Thoracic aorta (tissue), 2 donors: ENCODE results near the gene LDLRAD3. TPM values are rescaled to one million over a fixed set of nuclear protein-coding genes. Genes with fewer than 3 reads are reported as not detected.

Experiments used
- ATAC-seq: fragments of 150-250 bp; one replicate; pipeline ENCODE4 v1.8.0; 2017; ENCODE audit warnings: low read depth; ENCODE audit not compliant: insufficient number of reproducible peaks, low FRiP score
- DNase-seq: peaks from one replicate; pipeline ENCODE4 v3.0.0-alpha.2; 2020; ENCODE audit warnings: low spot score
- H3K27ac ChIP-seq, 2 donors: fragments of 200-600 bp; sonication (generic); 1 replicate in 1 of 2; 2 replicates in 1 of 2; pipeline ENCODE4 v1.5.1; 2016; ENCODE audit warnings: mild to moderate bottlenecking in 2 of 2, moderate library complexity in 2 of 2
- H3K27me3 ChIP-seq: fragments of 200-600 bp; sonication (generic); replicated peaks from 2 replicates; pipeline ENCODE4 v1.6.0; 2016; ENCODE audit warnings: mild to moderate bottlenecking; ENCODE audit not compliant: insufficient read depth
- H3K36me3 ChIP-seq: fragments of 200-600 bp; sonication (generic); one replicate; pipeline ENCODE4 v1.5.1; 2016
- H3K4me1 ChIP-seq, 2 donors: fragments of 200-600 bp; sonication (generic); 1 replicate in 1 of 2; 2 replicates in 1 of 2; pipeline versions ENCODE4 v1.5.1 to v1.6.0; 2016; ENCODE audit warnings: low read depth in 2 of 2, mild to moderate bottlenecking in 1 of 2; ENCODE audit not compliant: control insufficient read depth in 1 of 2
- H3K4me3 ChIP-seq: fragments of 200-600 bp; sonication (generic); 2 replicates; pipeline ENCODE4 v1.5.1; 2016; ENCODE audit warnings: mild to moderate bottlenecking
- H3K9me3 ChIP-seq: fragments of 200-600 bp; sonication (generic); 2 replicates; pipeline ENCODE4 v1.5.1; 2016
- total RNA-seq, 2 donors: library from RNA; depleted of rRNA; stranded (reverse); fragments of >200 nt; gene quantifications; one replicate each; pipeline versions ENCODE4 v1.1.0 to v1.2.3, GENCODE V29; 2016
- TF ChIP-seq, protein P1 (sequence below): fragments of 200-600 bp; sonication (generic); IDR thresholded peaks from one replicate; pipeline ENCODE4 v1.5.1; 2019; ENCODE audit warnings: antibody characterized with exemption

The LDLRAD3 gene
- total RNA-seq, 2 donors from 2014 or later, result 6.1 to 17.2 TPM

GRCh38 chr11:36131721-36132397 lies 188.0 kb downstream of the LDLRAD3 start:
- DNase-seq (no peak), ATAC-seq (no peak)
- Histone ChIP-seq H3K27ac (no peak overlapping the region), H3K27me3 (no peaks in the 10 kb centered on the region), H3K4me3 (no peak overlapping the region), H3K9me3 (no peaks in the 10 kb centered on the region), H3K36me3 (no peaks in the 10 kb centered on the region), H3K4me1 (no peaks in the 10 kb centered on the region)
- TF ChIP-seq, protein P1, sequence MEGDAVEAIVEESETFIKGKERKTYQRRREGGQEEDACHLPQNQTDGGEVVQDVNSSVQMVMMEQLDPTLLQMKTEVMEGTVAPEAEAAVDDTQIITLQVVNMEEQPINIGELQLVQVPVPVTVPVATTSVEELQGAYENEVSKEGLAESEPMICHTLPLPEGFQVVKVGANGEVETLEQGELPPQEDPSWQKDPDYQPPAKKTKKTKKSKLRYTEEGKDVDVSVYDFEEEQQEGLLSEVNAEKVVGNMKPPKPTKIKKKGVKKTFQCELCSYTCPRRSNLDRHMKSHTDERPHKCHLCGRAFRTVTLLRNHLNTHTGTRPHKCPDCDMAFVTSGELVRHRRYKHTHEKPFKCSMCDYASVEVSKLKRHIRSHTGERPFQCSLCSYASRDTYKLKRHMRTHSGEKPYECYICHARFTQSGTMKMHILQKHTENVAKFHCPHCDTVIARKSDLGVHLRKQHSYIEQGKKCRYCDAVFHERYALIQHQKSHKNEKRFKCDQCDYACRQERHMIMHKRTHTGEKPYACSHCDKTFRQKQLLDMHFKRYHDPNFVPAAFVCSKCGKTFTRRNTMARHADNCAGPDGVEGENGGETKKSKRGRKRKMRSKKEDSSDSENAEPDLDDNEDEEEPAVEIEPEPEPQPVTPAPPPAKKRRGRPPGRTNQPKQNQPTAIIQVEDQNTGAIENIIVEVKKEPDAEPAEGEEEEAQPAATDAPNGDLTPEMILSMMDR, result peak; percentile 47

- H3K36me3 ChIP-seq, result no peaks in the 10 kb centered on the region
- H3K9me3 ChIP-seq, result no peaks in the 10 kb centered on the region
- no peak overlapping the region for H3K4me3 ChIP-seq
- TF ChIP-seq, protein P1, result no peak
- H3K4me1 ChIP-seq, result no peaks in the 10 kb centered on the region
- DNase-seq (no peak), ATAC-seq (no peak)
- H3K27me3 ChIP-seq, result no peaks in the 10 kb centered on the region
- H3K27ac ChIP-seq, result no peak overlapping the region
Observed at GRCh38 chr11:36132940-36133339, 189.1 kb downstream of the LDLRAD3 start.

- H3K4me1 ChIP-seq, result no peaks in the 10 kb centered on the region
- ATAC-seq (no peak), DNase-seq (no peak)
- no peaks in the 10 kb centered on the region for H3K9me3 ChIP-seq
- no peaks in the 10 kb centered on the region for H3K36me3 ChIP-seq
- H3K27me3 ChIP-seq, result no peaks in the 10 kb centered on the region
- TF ChIP-seq, protein P1, result no peak
- H3K27ac ChIP-seq, result no peak overlapping the region
- H3K4me3 ChIP-seq, result no peak overlapping the region
Observed at GRCh38 chr11:36135076-36135475, 191.2 kb downstream of the LDLRAD3 start.

GRCh38 chr11:36139767-36140166 lies 195.9 kb downstream of the LDLRAD3 start:
- ATAC-seq, result no peak
- TF ChIP-seq, protein P1, result no peak
- H3K27ac ChIP-seq, result no peak overlapping the region
- no peaks in the 10 kb centered on the region for H3K27me3 ChIP-seq
- H3K4me3 ChIP-seq, result no peak overlapping the region
- no peaks in the 10 kb centered on the region for H3K36me3 ChIP-seq
- no peaks in the 10 kb centered on the region for H3K4me1 ChIP-seq
- DNase-seq, result no peak
- no peaks in the 10 kb centered on the region for H3K9me3 ChIP-seq

DNA sequence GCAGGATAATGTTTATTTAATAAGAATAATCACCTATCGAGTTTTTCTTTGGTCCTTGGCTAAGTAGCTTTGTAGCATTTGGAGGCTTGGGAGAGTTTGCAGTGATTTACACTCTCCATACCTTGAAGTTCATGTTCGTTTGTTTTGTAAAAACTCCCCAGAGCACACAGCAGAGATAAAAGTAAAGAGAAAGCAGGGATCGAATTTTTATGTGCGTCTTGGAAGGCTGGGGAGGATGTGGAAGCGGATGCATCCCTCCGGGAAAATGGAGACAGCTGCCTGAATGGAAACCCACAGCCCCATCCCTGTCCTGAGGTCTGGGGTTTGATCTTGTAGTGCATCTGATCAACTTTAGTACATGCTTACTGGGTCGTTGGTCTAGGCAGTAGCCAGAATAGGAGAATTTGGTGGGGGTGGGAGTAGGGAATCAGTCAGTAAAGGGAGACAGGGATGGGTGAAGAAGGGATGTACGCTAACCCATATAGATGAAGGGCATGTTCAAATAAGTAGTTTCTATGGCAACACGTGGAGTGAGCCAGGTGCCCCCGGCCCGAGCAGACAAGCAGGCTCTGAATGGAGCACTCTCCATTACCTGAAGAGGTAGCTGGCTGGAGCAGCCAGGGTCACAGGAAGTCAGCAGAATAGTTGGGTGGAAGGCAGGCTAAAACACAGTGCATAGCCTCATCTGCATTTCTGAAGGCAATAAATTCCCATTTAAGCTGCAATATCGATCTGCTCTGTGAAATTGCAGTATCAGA lies 197.5 kb downstream of the LDLRAD3 start:
- H3K27me3 ChIP-seq, result no peaks in the 10 kb centered on the region
- TF ChIP-seq, protein P1, result no peak
- H3K4me1 ChIP-seq, result no peaks in the 10 kb centered on the region
- DNase-seq (no peak), ATAC-seq (no peak)
- H3K9me3 ChIP-seq, result no peaks in the 10 kb centered on the region
- H3K4me3 ChIP-seq, result no peak overlapping the region
- H3K36me3 ChIP-seq, result no peaks in the 10 kb centered on the region
- H3K27ac ChIP-seq, result no peak overlapping the region
